ENCODE results near the gene HMGN1.

The HMGN1 gene

GRCh38 chr21:39350094-39351005 is 1.5 kb upstream of the HMGN1 start:
- no peak for TF ChIP-seq CTCF (IDR thresholded peaks at IDR 0.05; ENCODE audit: low read length, missing control alignments)
- peak overlapping the region; percentile 62 for H3K4me3 ChIP-seq (replicated peaks; ENCODE audit: low read depth, low read length)
- DNase-seq (ENCODE audit: low read depth): no peak

GRCh38 chr21:39349211-39350093 is 564 bp upstream of the HMGN1 start:
- TF ChIP-seq CTCF (IDR thresholded peaks at IDR 0.05; ENCODE audit: low read length, missing control alignments): no peak
- H3K4me3 ChIP-seq (replicated peaks; ENCODE audit: low read depth, low read length): peak overlapping the region; percentile 62

GRCh38 chr21:39348040-39348354 is 891 bp downstream of the HMGN1 start:
- peak overlapping the region; percentile 77 for H3K4me3 ChIP-seq (replicated peaks; ENCODE audit: low read depth, low read length)
- TF ChIP-seq CTCF (IDR thresholded peaks at IDR 0.05; ENCODE audit: low read length, missing control alignments): no peak
- no peak for DNase-seq (ENCODE audit: low read depth)

More at GRCh38 chr21:39349211-39350093, 564 bp upstream of the HMGN1 start:
- peak; percentile 95 for DNase-seq (ENCODE audit: low read depth)

- H3K4me3 ChIP-seq (replicated peaks; ENCODE audit: low read depth, low read length): peak overlapping the region; percentile 77
- DNase-seq (ENCODE audit: low read depth): no peak
- no peak for TF ChIP-seq CTCF (IDR thresholded peaks at IDR 0.05; ENCODE audit: low read length, missing control alignments)
These were observed 1.4 kb downstream of the HMGN1 start for GRCh38 chr21:39347537-39347936.

- H3K4me3 ChIP-seq (replicated peaks; ENCODE audit: low read depth, low read length): peak overlapping the region; percentile 77
- no peak for TF ChIP-seq CTCF (IDR thresholded peaks at IDR 0.05; ENCODE audit: low read length, missing control alignments)
- no peak for DNase-seq (ENCODE audit: low read depth)
These were observed 2.1 kb downstream of the HMGN1 start for GRCh38 chr21:39346671-39347331.

- peak overlapping the region; percentile 77 for H3K4me3 ChIP-seq (replicated peaks; ENCODE audit: low read depth, low read length)
- no peak for DNase-seq (ENCODE audit: low read depth)
- no peak for TF ChIP-seq CTCF (IDR thresholded peaks at IDR 0.05; ENCODE audit: low read length, missing control alignments)
These were observed 2.7 kb downstream of the HMGN1 start for GRCh38 chr21:39346206-39346605.
